HTERT RPE-1 (cell line): Measurements from ENCODE around the gene KCNE2.

Source experiments
- in situ Hi-C: fragments of 300-500 bp; cut with MboI; formaldehyde crosslinking; loops from 4 replicates; pipeline ENCODE4 v1.14.3; 2020; ENCODE audit warnings: low sequenced_read_pairs

KCNE2 gene

GRCh38 chr21:34363733-34364132 lies at the start of gene KCNE2:
TSS of gene KCNE2 (plus strand) at chr21:34364006. CDS start at chr21:34370479, 6,473 bp downstream.
- in situ Hi-C loops, result no loop called here

- in situ Hi-C loops, result no loop called here
Measured at GRCh38 chr21:34319585-34319984, 44.2 kb upstream of the KCNE2 start.

- in situ Hi-C loops, result no loop called here
Measured at GRCh38 chr21:34320011-34320410, 43.8 kb upstream of the KCNE2 start.

- in situ Hi-C loops, result no loop called here
Measured at GRCh38 chr21:34330055-34330454, 33.8 kb upstream of the KCNE2 start.

GRCh38 chr21:34331726-34332125 lies 32.1 kb upstream of the KCNE2 start:
- in situ Hi-C loops, result no loop called here

- in situ Hi-C loops, result no loop called here
Measured at GRCh38 chr21:34332347-34332746, 31.5 kb upstream of the KCNE2 start.

GRCh38 chr21:34333121-34333739 lies 30.6 kb upstream of the KCNE2 start:
- in situ Hi-C loops, result no loop called here

GRCh38 chr21:34335316-34335715 lies 28.5 kb upstream of the KCNE2 start:
- in situ Hi-C loops, result no loop called here

- in situ Hi-C loops, result no loop called here
Measured at GRCh38 chr21:34336245-34336644, 27.6 kb upstream of the KCNE2 start.

GRCh38 chr21:34336756-34337391 lies 26.9 kb upstream of the KCNE2 start:
- in situ Hi-C loops, result no loop called here

GRCh38 chr21:34337741-34338140 lies 26.1 kb upstream of the KCNE2 start:
- in situ Hi-C loops, result no loop called here

- in situ Hi-C loops, result no loop called here
Measured at GRCh38 chr21:34338226-34338625, 25.6 kb upstream of the KCNE2 start.

GRCh38 chr21:34340061-34340460 lies 23.7 kb upstream of the KCNE2 start:
- in situ Hi-C loops, result no loop called here

GRCh38 chr21:34342476-34342875 lies 21.3 kb upstream of the KCNE2 start:
- in situ Hi-C loops, result no loop called here

- in situ Hi-C loops, result no loop called here
Measured at GRCh38 chr21:34343347-34343746, 20.5 kb upstream of the KCNE2 start.

GRCh38 chr21:34343838-34344381 lies 19.9 kb upstream of the KCNE2 start:
- in situ Hi-C loops, result no loop called here

- in situ Hi-C loops, result no loop called here
Measured at GRCh38 chr21:34344584-34344983, 19.2 kb upstream of the KCNE2 start.

GRCh38 chr21:34345091-34345871 lies 18.5 kb upstream of the KCNE2 start:
- in situ Hi-C loops, result no loop called here

GRCh38 chr21:34345892-34346291 lies 17.9 kb upstream of the KCNE2 start:
- in situ Hi-C loops, result no loop called here

- in situ Hi-C loops, result no loop called here
Measured at GRCh38 chr21:34348890-34349519, 14.8 kb upstream of the KCNE2 start.

- in situ Hi-C loops, result no loop called here
Measured at GRCh38 chr21:34351786-34352241, 12.0 kb upstream of the KCNE2 start.
